GM23338 (cell line): ENCODE results near the gene RNF157. TPM values are rescaled to one million over a fixed set of nuclear protein-coding genes. Genes with fewer than 3 reads are reported as not detected.

ENCODE experiments used
- ATAC-seq: fragments of 200-7000 bp; cut with Tn5 transposase; 3 replicates; pipeline ENCODE4 v1.9.1; 2020
- DNase-seq: peaks from one replicate; pipeline ENCODE4 v3.0.0-alpha.2; 2015; ENCODE audit warnings: low spot score
- H2AFZ ChIP-seq: fragments of 200-600 bp; sonication (generic); 2 replicates; pipeline ENCODE4 v1.8.0; 2016; ENCODE audit warnings: antibody characterized with exemption, mild to moderate bottlenecking, moderate library complexity
- H3F3A ChIP-seq: fragments of 200-600 bp; sonication (generic); replicated peaks from 2 replicates; pipeline ENCODE4 v1.8.0; 2017; ENCODE audit warnings: antibody characterized with exemption, mixed run types, low read depth
- H3K27ac ChIP-seq: fragments of 200-600 bp; sonication (generic); 2 replicates; pipeline ENCODE4 v1.6.1; 2016; ENCODE audit warnings: low read depth
- H3K27me3 ChIP-seq: fragments of 200-600 bp; sonication (generic); 2 replicates; pipeline ENCODE4 v1.8.0; 2016; ENCODE audit warnings: mild to moderate bottlenecking, mixed run types, moderate library complexity; ENCODE audit not compliant: insufficient read depth
- H3K36me3 ChIP-seq: fragments of 200-600 bp; sonication (generic); 2 replicates; pipeline ENCODE4 v1.8.0; 2016; ENCODE audit warnings: mild to moderate bottlenecking; ENCODE audit not compliant: insufficient read depth
- H3K4me1 ChIP-seq: fragments of 200-600 bp; sonication (generic); 2 replicates; pipeline ENCODE4 v1.8.0; 2016; ENCODE audit warnings: mild to moderate bottlenecking, moderate library complexity; ENCODE audit not compliant: insufficient read depth
- H3K4me2 ChIP-seq: fragments of 200-600 bp; sonication (generic); 2 replicates; pipeline ENCODE4 v1.7.1; 2017; ENCODE audit warnings: mixed run types
- H3K4me3 ChIP-seq: fragments of 200-600 bp; sonication (generic); 2 replicates; pipeline ENCODE4 v1.6.1; 2016; ENCODE audit warnings: mixed run types
- H3K79me2 ChIP-seq: fragments of 200-600 bp; sonication (generic); replicated peaks from 2 replicates; pipeline ENCODE4 v1.8.0; 2017; ENCODE audit warnings: mild to moderate bottlenecking; ENCODE audit not compliant: insufficient read depth
- H3K9me2 ChIP-seq: fragments of 200-600 bp; sonication (generic); 2 replicates; pipeline ENCODE4 v1.8.0; 2017; ENCODE audit not compliant: insufficient read depth
- H4K20me1 ChIP-seq: fragments of 200-600 bp; sonication (generic); replicated peaks from 2 replicates; pipeline ENCODE4 v1.8.0; 2017; ENCODE audit warnings: mild to moderate bottlenecking; ENCODE audit not compliant: insufficient read depth
- H3K27ac Mint-ChIP-seq: 2 replicates; pipeline ENCODE4 v1.8.0; 2020; ENCODE audit warnings: inconsistent platforms, mild to moderate bottlenecking, moderate library complexity, mixed read lengths
- H3K27me3 Mint-ChIP-seq: 3 replicates; pipeline ENCODE4 v1.8.0; 2022; ENCODE audit warnings: low read depth, mild to moderate bottlenecking, moderate library complexity, mixed read lengths, inconsistent platforms; ENCODE audit not compliant: insufficient read depth, poor library complexity
- H3K36me3 Mint-ChIP-seq: 3 replicates; pipeline ENCODE4 v1.8.0; 2021; ENCODE audit warnings: low read depth, mild to moderate bottlenecking, inconsistent platforms, moderate library complexity, mixed read lengths
- H3K4me1 Mint-ChIP-seq: 3 replicates; pipeline ENCODE4 v1.8.0; 2020; ENCODE audit warnings: mild to moderate bottlenecking, inconsistent platforms, mixed read lengths
- H3K4me3 Mint-ChIP-seq: 3 replicates; pipeline ENCODE4 v1.8.0; 2021; ENCODE audit warnings: moderate library complexity, mild to moderate bottlenecking, inconsistent platforms, mixed read lengths
- H3K9me3 Mint-ChIP-seq: 3 replicates; pipeline ENCODE4 v1.8.0; 2020; ENCODE audit warnings: moderate library complexity, mild to moderate bottlenecking, inconsistent platforms, mixed read lengths
- CREB1 ChIP-seq: fragments of 250-450 bp; sonication (Bioruptor Pico); IDR thresholded peaks from 2 replicates; pipeline ENCODE4 v1.5.0; 2020; ENCODE audit warnings: low read depth, mild to moderate bottlenecking, moderate library complexity
- EZH2 ChIP-seq: fragments of 200-600 bp; sonication (generic); IDR thresholded peaks from one replicate; pipeline ENCODE4 v1.8.0; 2017; ENCODE audit warnings: antibody characterized with exemption, mild to moderate bottlenecking, low read depth; ENCODE audit not compliant: unreplicated experiment
- EZH2phosphoT487 ChIP-seq: fragments of 200-600 bp; sonication (generic); IDR thresholded peaks from one replicate; pipeline ENCODE4 v1.8.1; 2018; ENCODE audit warnings: antibody characterized with exemption; ENCODE audit not compliant: unreplicated experiment
- JUNB ChIP-seq: IDR thresholded peaks from one replicate; pipeline ENCODE4 v1.6.1; 2016; ENCODE audit warnings: antibody characterized with exemption; ENCODE audit not compliant: unreplicated experiment
- NANOG ChIP-seq: IDR thresholded peaks from 2 replicates; pipeline ENCODE4 v1.6.1; 2016; ENCODE audit warnings: antibody characterized with exemption, borderline replicate concordance
- POLR2AphosphoS5 ChIP-seq: IDR thresholded peaks from 2 replicates; pipeline ENCODE4 v1.6.1; 2016; ENCODE audit warnings: antibody characterized with exemption, low read depth
- STAT1 ChIP-seq: IDR thresholded peaks from one replicate; pipeline ENCODE4 v1.6.1; 2016; ENCODE audit warnings: antibody characterized with exemption; ENCODE audit not compliant: unreplicated experiment
- ZNF114 ChIP-seq: fragments of 250-450 bp; sonication (Bioruptor Pico); IDR thresholded peaks from 2 replicates; pipeline ENCODE4 v1.5.0; 2020; ENCODE audit warnings: mild to moderate bottlenecking, moderate library complexity
- ZNF331 ChIP-seq: fragments of 250-450 bp; sonication (Bioruptor Pico); IDR thresholded peaks from 2 replicates; pipeline ENCODE4 v1.5.0; 2020; ENCODE audit warnings: low read depth, mild to moderate bottlenecking, moderate library complexity
- polyA plus RNA-seq: library from polyadenylated mRNA; unstranded; fragments of >200 nt; fragmentation: Nextera tagmentation; extraction: Ambion mirVana; gene quantifications from 2 replicates; pipeline ENCODE4 v1.2.1, GENCODE V29; 2016
- total RNA-seq: library from RNA; depleted of rRNA; stranded (reverse); fragments of >200 nt; shearing (Covaris generic); gene quantifications from 2 replicates; pipeline ENCODE4 v1.2.3, GENCODE V29; 2014
- TF ChIP-seq, protein P1 (sequence below): IDR thresholded peaks from one replicate; pipeline ENCODE4 v1.6.1; 2018; ENCODE audit warnings: antibody characterized with exemption; ENCODE audit not compliant: unreplicated experiment
- TF ChIP-seq, protein P2 (sequence below), 2 experiments: fragments of 200-600 bp in 1 of 2; sonication (generic) in 1 of 2; conservative IDR thresholded peaks; 2 replicates each; pipeline versions ENCODE4 v1.5.1 to v1.6.1; 2016 to 2017; ENCODE audit warnings: antibody characterized with exemption in 2 of 2, low read depth in 2 of 2, mild to moderate bottlenecking in 2 of 2, moderate library complexity in 1 of 2
- TF ChIP-seq, protein P3 (sequence below): IDR thresholded peaks from 2 replicates; pipeline ENCODE4 v1.6.1; 2016; ENCODE audit warnings: antibody characterized with exemption
- TF ChIP-seq, protein P4 (sequence below): fragments of 250-450 bp; sonication (Bioruptor Pico); IDR thresholded peaks from 2 replicates; pipeline ENCODE4 v1.5.0; 2020; ENCODE audit warnings: mild to moderate bottlenecking, moderate library complexity

Gene RNF157
- total and polyA plus RNA-seq, 2 experiments from 2014 or later: 7.8 to 11.7 TPM

DNA sequence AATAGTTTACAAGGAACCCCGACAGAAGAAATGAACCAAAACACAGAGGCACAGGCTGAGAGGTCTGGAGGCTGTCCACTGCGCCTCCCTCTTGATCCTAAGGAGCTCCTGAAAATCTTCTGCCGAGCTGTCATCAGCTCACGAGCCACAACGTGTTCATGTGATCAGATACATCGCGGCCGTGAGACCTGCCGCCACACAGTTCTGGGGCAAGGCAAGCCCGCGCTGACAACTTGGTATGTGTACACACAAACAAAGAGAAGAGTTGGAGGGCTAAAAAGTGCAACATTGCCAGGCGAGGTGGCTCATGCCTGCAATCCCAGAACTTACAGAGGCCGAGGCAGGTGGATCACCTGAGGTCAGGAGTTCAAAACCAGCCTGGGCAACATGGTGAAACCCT is 144.3 kb downstream of the RNF157 start:
- Histone ChIP-seq H3K4me3 (no peak overlapping the region), H3K27ac (no peak overlapping the region), H2AFZ (no peak overlapping the region), H3K27me3 (no peaks in the 10 kb centered on the region), H4K20me1 (no peaks in the 10 kb centered on the region; the same call in 1 of the 2 replicates), H3K4me2 (no peak overlapping the region), H3F3A (no peaks in the 10 kb centered on the region), H3K4me1 (no peaks in the 10 kb centered on the region), H3K9me2 (no peaks in the 10 kb centered on the region), H3K36me3 (peaks cover 20% of the 10 kb centered on the region), H3K79me2 (no peaks in the 10 kb centered on the region)
- Mint-ChIP-seq H3K27ac (no peak overlapping the region), H3K27me3 (no peaks in the 10 kb centered on the region), H3K36me3 (peaks cover 75% of the 10 kb centered on the region), H3K4me3 (no peak overlapping the region), H3K9me3 (no peaks in the 10 kb centered on the region), H3K4me1 (no peaks in the 10 kb centered on the region)
- ATAC-seq: no peak
- DNase-seq: no peak
- TF ChIP-seq, protein P1, sequence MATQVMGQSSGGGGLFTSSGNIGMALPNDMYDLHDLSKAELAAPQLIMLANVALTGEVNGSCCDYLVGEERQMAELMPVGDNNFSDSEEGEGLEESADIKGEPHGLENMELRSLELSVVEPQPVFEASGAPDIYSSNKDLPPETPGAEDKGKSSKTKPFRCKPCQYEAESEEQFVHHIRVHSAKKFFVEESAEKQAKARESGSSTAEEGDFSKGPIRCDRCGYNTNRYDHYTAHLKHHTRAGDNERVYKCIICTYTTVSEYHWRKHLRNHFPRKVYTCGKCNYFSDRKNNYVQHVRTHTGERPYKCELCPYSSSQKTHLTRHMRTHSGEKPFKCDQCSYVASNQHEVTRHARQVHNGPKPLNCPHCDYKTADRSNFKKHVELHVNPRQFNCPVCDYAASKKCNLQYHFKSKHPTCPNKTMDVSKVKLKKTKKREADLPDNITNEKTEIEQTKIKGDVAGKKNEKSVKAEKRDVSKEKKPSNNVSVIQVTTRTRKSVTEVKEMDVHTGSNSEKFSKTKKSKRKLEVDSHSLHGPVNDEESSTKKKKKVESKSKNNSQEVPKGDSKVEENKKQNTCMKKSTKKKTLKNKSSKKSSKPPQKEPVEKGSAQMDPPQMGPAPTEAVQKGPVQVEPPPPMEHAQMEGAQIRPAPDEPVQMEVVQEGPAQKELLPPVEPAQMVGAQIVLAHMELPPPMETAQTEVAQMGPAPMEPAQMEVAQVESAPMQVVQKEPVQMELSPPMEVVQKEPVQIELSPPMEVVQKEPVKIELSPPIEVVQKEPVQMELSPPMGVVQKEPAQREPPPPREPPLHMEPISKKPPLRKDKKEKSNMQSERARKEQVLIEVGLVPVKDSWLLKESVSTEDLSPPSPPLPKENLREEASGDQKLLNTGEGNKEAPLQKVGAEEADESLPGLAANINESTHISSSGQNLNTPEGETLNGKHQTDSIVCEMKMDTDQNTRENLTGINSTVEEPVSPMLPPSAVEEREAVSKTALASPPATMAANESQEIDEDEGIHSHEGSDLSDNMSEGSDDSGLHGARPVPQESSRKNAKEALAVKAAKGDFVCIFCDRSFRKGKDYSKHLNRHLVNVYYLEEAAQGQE: no peak
- TF ChIP-seq JUNB (no peak), NANOG (no peak), EZH2 (no peak), CREB1 (CRISPR knock-in tag) (no peak), POLR2AphosphoS5 (no peak), EZH2phosphoT487 (no peak), ZNF331 (no peak), STAT1 (no peak), ZNF114 (no peak)
- TF ChIP-seq, protein P2, sequence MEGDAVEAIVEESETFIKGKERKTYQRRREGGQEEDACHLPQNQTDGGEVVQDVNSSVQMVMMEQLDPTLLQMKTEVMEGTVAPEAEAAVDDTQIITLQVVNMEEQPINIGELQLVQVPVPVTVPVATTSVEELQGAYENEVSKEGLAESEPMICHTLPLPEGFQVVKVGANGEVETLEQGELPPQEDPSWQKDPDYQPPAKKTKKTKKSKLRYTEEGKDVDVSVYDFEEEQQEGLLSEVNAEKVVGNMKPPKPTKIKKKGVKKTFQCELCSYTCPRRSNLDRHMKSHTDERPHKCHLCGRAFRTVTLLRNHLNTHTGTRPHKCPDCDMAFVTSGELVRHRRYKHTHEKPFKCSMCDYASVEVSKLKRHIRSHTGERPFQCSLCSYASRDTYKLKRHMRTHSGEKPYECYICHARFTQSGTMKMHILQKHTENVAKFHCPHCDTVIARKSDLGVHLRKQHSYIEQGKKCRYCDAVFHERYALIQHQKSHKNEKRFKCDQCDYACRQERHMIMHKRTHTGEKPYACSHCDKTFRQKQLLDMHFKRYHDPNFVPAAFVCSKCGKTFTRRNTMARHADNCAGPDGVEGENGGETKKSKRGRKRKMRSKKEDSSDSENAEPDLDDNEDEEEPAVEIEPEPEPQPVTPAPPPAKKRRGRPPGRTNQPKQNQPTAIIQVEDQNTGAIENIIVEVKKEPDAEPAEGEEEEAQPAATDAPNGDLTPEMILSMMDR (conservative IDR thresholded peaks at IDR 0.05; ENCODE audit: low read depth in 2 of 2): no peak
- TF ChIP-seq, protein P3, sequence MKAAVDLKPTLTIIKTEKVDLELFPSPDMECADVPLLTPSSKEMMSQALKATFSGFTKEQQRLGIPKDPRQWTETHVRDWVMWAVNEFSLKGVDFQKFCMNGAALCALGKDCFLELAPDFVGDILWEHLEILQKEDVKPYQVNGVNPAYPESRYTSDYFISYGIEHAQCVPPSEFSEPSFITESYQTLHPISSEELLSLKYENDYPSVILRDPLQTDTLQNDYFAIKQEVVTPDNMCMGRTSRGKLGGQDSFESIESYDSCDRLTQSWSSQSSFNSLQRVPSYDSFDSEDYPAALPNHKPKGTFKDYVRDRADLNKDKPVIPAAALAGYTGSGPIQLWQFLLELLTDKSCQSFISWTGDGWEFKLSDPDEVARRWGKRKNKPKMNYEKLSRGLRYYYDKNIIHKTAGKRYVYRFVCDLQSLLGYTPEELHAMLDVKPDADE: no peak
- TF ChIP-seq, protein P4, sequence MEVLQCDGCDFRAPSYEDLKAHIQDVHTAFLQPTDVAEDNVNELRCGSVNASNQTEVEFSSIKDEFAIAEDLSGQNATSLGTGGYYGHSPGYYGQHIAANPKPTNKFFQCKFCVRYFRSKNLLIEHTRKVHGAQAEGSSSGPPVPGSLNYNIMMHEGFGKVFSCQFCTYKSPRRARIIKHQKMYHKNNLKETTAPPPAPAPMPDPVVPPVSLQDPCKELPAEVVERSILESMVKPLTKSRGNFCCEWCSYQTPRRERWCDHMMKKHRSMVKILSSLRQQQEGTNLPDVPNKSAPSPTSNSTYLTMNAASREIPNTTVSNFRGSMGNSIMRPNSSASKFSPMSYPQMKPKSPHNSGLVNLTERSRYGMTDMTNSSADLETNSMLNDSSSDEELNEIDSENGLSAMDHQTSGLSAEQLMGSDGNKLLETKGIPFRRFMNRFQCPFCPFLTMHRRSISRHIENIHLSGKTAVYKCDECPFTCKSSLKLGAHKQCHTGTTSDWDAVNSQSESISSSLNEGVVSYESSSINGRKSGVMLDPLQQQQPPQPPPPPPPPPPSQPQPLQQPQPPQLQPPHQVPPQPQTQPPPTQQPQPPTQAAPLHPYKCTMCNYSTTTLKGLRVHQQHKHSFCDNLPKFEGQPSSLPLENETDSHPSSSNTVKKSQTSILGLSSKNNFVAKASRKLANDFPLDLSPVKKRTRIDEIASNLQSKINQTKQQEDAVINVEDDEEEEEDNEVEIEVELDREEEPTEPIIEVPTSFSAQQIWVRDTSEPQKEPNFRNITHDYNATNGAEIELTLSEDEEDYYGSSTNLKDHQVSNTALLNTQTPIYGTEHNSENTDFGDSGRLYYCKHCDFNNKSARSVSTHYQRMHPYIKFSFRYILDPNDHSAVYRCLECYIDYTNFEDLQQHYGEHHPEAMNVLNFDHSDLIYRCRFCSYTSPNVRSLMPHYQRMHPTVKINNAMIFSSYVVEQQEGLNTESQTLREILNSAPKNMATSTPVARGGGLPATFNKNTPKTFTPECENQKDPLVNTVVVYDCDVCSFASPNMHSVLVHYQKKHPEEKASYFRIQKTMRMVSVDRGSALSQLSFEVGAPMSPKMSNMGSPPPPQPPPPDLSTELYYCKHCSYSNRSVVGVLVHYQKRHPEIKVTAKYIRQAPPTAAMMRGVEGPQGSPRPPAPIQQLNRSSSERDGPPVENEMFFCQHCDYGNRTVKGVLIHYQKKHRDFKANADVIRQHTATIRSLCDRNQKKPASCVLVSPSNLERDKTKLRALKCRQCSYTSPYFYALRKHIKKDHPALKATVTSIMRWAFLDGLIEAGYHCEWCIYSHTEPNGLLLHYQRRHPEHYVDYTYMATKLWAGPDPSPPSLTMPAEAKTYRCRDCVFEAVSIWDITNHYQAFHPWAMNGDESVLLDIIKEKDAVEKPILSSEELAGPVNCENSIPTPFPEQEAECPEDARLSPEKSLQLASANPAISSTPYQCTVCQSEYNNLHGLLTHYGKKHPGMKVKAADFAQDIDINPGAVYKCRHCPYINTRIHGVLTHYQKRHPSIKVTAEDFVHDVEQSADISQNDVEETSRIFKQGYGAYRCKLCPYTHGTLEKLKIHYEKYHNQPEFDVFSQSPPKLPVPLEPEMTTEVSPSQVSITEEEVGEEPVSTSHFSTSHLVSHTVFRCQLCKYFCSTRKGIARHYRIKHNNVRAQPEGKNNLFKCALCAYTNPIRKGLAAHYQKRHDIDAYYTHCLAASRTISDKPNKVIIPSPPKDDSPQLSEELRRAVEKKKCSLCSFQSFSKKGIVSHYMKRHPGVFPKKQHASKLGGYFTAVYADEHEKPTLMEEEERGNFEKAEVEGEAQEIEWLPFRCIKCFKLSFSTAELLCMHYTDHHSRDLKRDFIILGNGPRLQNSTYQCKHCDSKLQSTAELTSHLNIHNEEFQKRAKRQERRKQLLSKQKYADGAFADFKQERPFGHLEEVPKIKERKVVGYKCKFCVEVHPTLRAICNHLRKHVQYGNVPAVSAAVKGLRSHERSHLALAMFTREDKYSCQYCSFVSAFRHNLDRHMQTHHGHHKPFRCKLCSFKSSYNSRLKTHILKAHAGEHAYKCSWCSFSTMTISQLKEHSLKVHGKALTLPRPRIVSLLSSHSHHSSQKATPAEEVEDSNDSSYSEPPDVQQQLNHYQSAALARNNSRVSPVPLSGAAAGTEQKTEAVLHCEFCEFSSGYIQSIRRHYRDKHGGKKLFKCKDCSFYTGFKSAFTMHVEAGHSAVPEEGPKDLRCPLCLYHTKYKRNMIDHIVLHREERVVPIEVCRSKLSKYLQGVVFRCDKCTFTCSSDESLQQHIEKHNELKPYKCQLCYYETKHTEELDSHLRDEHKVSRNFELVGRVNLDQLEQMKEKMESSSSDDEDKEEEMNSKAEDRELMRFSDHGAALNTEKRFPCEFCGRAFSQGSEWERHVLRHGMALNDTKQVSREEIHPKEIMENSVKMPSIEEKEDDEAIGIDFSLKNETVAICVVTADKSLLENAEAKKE (CRISPR knock-in tag): no peak
